ENCODE measurements around the gene CT47C1.

DNA sequence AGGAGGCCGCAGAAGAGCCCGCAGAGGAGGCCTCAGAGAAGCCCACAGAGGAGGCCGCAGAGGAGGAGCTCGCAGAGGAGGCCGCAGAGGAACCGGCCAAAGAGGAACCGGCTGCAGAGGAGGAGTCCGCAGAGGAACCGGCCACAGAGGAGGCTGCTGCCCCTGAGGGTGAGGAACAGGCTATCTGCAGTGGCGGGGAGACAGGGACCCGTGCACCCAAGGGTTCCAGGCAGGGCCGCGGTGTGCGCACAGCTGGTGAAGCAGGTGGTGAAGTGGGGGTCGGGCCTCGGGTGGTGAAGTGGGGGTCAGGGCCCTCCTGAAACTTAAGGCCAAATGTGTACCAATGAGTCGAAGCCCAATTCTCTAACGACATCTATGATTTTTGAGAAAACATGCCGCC, 1.1 kb downstream of the CT47C1 start:
- TF ChIP-seq, protein P1, sequence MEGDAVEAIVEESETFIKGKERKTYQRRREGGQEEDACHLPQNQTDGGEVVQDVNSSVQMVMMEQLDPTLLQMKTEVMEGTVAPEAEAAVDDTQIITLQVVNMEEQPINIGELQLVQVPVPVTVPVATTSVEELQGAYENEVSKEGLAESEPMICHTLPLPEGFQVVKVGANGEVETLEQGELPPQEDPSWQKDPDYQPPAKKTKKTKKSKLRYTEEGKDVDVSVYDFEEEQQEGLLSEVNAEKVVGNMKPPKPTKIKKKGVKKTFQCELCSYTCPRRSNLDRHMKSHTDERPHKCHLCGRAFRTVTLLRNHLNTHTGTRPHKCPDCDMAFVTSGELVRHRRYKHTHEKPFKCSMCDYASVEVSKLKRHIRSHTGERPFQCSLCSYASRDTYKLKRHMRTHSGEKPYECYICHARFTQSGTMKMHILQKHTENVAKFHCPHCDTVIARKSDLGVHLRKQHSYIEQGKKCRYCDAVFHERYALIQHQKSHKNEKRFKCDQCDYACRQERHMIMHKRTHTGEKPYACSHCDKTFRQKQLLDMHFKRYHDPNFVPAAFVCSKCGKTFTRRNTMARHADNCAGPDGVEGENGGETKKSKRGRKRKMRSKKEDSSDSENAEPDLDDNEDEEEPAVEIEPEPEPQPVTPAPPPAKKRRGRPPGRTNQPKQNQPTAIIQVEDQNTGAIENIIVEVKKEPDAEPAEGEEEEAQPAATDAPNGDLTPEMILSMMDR (optimal IDR thresholded peaks at IDR 0.05 in 1 of 3, IDR thresholded peaks at IDR 0.05 in 1 of 3, conservative IDR thresholded peaks at IDR 0.05 in 1 of 3; ENCODE audit: extremely low read depth in 1 of 3, insufficient read depth in 2 of 3, low read length in 3 of 3), result no peak
- TF ChIP-seq EZH2 (IDR thresholded peaks at IDR 0.05; ENCODE audit: low read length), result no peak

Data from keratinocyte (primary cell).